GM18873 (cell line): Measurements from ENCODE around the gene ADGRF3.
"Not testable (repeated sequence)": the region's sequence is repeated elsewhere in the genome, so short reads cannot be mapped to it uniquely, and the experiment has no call there.

ENCODE experiments used
- ATAC-seq: cut with Tn5 transposase; IDR thresholded peaks from one replicate; pipeline ENCODE4 v1.9.1; 2021; ENCODE audit warnings: mild to moderate bottlenecking, moderate library complexity, moderate number of reproducible peaks; ENCODE audit not compliant: unreplicated experiment, low FRiP score

Gene ADGRF3

GRCh38 chr2:26346454-26347053 lies at the start of gene ADGRF3:
ADGRF3 (minus strand) TSS chr2:26346789; CDS start chr2:26346234, 555 bp downstream.
- no peak for ATAC-seq

DNA sequence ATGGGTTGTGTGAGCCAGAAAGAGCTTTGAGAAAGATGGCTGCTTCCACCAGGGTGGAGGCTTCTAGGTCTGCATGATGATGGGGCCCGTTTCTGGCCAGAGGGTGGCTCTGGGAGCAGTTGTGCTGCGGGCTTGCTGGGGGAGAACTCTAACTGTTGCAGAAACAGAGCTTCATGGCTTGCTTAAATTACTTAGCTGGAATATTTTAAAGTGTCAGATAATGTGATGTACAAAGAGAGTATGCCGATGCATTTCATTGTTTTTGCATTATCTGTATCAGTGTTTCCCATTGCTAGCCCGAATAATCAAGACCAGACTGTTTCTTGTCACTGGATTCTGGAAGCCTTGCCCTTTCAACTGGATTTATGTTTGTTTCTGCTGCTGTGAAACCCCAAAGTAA lies 48.8 kb upstream of the ADGRF3 start:
- ATAC-seq, result no peak

- ATAC-seq, result no peak
Observed at GRCh38 chr2:26394694-26395093, 48.1 kb upstream of the ADGRF3 start.

DNA sequence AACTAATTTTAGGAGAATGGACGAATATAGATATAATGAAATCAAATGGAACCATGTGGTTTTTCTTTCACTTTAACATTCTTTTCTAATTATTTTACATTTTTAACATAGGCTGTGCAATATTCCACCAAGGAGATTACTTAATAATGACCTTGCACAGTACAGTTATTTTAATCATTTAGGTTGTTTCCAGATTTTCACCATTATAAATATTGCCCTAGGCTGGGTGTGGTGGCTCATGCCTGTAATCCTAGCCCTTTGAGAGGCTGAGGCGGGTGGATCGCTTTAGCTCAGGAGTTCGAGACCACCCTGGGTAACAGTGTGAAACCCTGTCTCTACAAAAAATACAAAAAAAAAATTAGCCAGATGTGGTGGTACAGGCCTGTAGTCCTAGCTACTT lies 40.6 kb upstream of the ADGRF3 start:
- ATAC-seq, result no peak

DNA sequence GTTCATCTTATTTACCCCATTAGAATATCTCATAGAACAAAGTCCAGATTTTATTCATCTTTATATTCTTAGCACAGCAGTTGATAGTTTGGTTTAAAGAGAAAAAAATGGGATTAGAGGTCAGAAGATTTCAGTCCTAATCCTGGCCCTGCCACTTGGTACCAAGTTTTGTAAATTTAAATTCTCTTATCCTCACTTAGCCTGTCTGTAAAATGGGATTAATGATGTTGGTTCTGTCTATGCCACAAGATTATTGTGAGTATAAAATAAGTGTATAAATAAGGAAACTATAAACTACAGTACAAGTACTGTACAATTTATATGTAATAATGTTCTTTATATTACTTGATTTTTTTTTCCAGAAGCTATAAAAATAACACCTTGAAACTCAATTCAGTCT lies 38.0 kb upstream of the ADGRF3 start:
- no peak for ATAC-seq

DNA sequence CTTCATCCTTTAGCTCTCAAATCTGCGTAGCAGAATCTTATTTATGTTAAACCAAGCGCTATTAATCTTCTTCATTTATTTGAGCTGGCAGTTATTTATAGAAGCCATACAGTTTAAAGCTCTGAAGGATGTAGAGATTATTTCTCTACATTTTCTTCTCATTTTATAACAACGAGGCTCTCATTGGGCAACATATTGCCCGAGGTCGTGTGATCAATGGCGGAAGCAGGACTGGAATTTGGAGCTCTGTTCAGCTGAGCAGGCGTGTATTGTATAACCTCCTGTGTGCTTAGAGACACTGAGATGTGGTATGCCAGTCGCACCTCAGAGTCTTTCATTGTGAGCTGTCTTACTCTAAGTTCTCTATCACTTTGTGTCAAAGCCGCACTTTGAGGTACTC lies 37.6 kb upstream of the ADGRF3 start:
- no peak for ATAC-seq

DNA sequence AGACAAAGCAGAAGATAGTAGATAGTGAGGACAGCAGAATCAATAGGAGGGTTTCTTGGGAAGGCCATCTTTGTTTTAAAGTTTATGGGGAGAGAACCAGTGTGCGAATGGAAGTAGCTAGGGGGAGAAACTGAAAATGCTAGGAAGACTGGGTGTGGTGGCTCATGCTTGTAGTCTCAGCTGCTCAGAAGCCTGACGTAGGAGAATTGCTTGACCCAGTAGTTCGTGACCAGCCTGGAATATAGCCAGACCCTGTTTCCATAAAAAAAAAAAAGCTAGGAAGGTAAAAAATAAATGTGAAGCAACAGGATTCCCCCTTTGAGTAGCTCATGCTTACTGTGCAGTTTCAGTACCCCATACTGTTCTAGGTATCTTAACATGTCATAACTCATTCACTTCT lies 36.0 kb upstream of the ADGRF3 start:
- ATAC-seq, result no peak

- no peak for ATAC-seq
Observed at GRCh38 chr2:26380281-26380680, 33.7 kb upstream of the ADGRF3 start.

GRCh38 chr2:26376799-26377198 lies 30.2 kb upstream of the ADGRF3 start:
- no peak for ATAC-seq

DNA sequence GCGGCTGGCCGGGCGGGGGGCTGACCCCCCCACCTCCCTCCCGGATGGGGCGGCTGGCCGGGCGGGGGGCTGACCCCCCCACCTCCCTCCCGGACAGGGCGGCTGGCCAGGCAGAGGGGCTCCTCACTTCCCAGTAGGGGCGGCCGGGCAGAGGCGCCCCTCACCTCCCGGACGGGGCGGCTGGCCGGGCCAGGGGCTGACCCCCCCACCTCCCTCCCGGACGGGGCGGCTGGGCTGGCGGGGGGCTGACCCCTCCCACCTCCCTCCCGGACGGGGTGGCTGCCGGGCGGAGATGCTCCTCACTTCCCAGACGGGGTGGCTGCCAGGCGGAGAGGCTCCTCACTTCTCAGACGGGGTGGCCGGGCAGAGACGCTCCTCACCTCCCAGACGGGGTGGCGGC lies 24.3 kb upstream of the ADGRF3 start:
- ATAC-seq, result not testable (repeated sequence)

DNA sequence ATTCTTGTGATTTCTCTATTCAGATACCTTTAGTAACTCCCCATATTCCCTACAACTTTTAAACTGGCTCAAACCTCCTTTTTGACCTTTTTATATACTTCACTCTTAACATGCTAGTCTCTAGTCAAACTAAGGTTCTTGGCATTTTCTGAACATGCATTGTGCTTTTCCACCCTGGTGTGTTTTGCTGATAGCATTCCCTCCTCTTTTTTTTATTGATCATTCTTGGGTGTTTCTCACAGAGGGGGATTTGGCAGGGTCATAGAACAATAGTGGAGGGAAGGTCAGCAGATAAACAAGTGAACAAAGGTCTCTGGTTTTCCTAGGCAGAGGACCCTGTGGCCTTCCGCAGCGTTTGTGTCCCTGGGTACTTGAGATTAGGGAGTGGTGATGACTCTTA lies 23.1 kb upstream of the ADGRF3 start:
- ATAC-seq, result not testable (repeated sequence)

DNA sequence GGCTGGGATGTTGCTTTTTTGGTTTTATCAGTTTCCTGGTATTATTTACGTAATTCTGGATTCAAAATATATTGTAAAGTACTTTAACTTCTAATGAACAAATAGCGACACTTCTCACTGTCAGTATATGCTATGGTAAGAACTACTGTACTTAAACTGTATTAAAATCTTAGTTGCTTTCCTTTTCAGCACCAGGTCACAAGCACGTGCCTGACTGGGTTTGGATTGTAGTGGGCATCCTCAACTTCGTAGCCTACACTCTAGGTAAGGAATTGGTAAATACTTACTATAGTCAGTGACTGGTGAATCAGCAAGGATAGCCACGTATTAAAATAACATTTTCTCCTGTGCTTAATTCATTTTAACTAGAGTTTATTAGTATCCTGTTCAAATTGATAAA lies 20.4 kb upstream of the ADGRF3 start:
- no peak for ATAC-seq

DNA sequence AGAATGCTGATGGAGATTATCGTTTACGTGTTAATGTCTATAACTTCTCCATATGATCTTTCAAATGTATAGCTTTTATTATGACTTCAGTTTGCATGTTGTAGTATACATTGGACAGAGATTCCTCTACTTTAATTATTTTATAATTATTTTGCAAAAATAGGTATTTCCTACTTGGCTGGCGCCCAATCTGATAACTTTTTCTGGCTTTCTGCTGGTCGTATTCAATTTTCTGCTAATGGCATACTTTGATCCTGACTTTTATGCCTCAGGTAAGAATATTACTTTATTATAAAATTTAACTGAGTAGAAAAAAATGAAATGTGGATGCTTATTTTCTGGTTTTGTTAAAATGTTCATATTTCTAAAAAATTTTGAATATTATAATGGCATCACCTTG lies 18.1 kb upstream of the ADGRF3 start:
- no peak for ATAC-seq

- no peak for ATAC-seq
Observed at GRCh38 chr2:26363958-26364357, 17.4 kb upstream of the ADGRF3 start.

DNA sequence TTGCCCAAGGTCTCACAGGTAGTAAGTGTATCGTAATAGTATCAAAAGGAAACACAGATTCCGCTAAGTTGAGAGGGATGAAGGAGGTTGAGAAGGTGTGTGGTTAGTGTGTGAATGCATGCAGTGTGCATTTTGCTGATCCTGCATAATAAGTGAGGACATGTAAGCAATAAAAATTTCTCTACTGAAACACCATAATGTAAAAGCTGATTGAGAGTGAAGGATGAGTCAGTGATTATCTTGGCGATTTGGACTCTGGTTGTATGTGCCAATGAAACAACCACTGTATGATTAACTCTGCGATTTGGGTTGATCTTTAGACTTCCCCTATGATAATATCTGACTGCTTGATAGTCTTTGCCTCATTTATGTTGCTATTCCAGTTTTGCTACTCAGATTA lies 16.7 kb upstream of the ADGRF3 start:
- ATAC-seq, result no peak

DNA sequence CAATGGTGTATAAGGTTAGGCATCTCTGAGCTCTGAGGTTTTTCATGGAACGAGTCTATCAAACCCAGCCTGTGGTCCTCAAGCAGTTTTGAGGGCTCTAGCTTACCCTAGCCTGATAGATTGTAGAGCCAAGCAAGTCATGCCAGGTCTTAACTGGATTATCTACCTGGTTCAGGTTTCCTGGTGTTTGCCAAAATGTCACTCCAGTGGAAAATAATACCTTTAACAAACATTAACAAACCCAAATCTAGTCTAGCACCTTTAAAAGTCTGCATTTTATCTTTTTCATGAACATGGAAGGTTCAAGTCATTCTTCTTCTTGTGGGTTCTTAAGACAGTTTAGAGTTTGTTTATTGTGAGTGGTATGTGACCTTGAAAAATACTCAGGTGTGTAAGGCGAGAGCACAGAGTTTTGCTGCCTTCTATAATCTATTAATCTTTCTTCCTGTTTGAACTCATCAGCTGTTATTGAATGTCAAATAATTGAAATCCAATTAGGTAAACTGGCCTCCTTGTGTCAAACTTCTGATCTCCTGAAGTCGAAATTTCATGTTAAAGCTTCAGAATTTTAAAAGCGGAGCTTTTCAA lies 13.4 kb upstream of the ADGRF3 start:
- no peak for ATAC-seq

- ATAC-seq, result no peak
Observed at GRCh38 chr2:26356771-26357170, 10.2 kb upstream of the ADGRF3 start.

- no peak for ATAC-seq
Observed at GRCh38 chr2:26356111-26356510, 9.5 kb upstream of the ADGRF3 start.

DNA sequence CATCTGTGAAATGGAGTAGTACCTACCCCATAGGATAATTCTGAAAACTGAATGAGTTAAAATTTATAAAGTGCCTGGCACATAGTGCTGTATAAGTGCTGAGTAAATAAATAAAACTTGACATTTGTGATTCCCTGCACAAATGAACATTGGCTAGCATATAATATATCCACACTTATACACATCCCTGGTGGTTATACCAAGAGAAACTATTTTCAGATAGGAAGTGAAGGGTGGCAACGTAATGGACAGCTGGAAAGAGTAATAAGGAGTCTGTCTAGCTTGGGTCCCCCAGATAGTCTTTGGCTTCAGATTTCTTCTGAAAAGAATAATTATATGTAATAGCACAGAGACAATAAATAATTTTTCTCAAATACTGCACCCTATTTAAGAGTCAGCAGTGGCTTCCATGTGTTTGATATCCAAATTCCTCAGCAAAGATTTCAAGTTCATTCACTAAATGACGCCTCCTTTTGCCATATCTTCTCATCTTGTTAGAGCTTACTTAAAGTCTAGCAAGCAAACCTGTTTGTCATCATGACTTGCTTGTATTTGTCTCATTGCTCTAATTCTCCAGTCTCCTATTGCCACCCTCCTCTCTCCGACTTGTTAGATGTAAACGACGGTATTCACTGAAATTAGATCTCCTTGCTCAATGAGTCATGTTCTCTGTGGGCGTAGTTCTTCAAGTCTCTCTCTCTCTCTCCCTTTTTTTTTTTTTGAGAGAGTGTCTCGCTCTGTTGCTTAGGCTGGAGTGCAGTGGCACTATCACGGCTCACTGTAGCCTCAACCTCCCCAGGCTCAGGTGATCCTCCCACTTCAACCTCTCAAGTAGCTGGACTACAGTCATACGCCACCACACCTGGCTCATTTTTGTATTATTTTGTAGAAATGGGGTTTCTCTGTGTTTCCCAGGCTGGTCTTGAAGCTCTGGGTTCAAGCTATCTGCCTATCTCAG lies 8.7 kb upstream of the ADGRF3 start:
- no peak for ATAC-seq

- not testable (repeated sequence) for ATAC-seq
Observed at GRCh38 chr2:26354469-26354868, 7.9 kb upstream of the ADGRF3 start.

DNA sequence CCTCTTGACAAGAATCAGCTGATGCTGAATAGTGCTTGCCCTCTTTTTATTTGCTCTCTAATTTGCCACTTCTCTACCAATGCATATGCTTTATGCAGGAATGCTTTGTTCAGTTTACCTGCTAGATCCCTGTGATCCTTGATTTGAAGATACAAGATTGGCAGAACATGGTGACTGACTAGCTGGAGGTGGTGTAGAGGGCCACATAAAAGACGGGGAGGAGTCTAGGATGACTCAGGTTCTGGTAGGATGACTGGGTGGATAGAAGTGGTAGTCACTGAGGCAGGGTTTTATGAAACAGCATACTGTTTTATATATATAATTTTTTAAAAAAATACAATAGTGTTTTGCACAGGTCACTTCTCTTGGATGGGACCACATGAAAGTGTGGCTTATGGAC lies 6.3 kb upstream of the ADGRF3 start:
- ATAC-seq, result no peak
